Esophagus squamous epithelium (tissue), 5 donors: ENCODE measurements around the gene WDR86. TPM values are rescaled to one million over a fixed set of nuclear protein-coding genes. Genes with fewer than 3 reads are reported as not detected.

Experiments used
- DNase-seq: peaks from one replicate; lab custom pipeline; 2025; lab: John Stamatoyannopoulos, UW
- H3K27ac ChIP-seq, 4 donors: fragments of 200-600 bp; sonication (generic); one replicate each; pipeline ENCODE4 v1.5.1; 2016 to 2019; ENCODE audit warnings: mild to moderate bottlenecking in 1 of 4
- H3K27me3 ChIP-seq, 4 donors: fragments of 200-600 bp; sonication (generic); 1 replicate in 3 of 4; 2 replicates in 1 of 4; pipeline versions ENCODE4 v1.5.1 to v1.6.0; 2017 to 2021; ENCODE audit warnings: antibody characterized with exemption in 1 of 4
- H3K36me3 ChIP-seq, 3 donors: fragments of 200-600 bp; sonication (generic); one replicate each; pipeline ENCODE4 v1.5.1; 2016 to 2019
- H3K4me1 ChIP-seq, 3 donors: fragments of 200-600 bp; sonication (generic); one replicate each; pipeline ENCODE4 v1.5.1; 2017 to 2019
- H3K4me3 ChIP-seq, 4 donors: fragments of 200-600 bp; sonication (generic); 1 replicate in 3 of 4; 2 replicates in 1 of 4; pipeline ENCODE4 v1.5.1; 2016 to 2019; ENCODE audit warnings: mild to moderate bottlenecking in 2 of 4, moderate library complexity in 1 of 4
- H3K9me3 ChIP-seq, 3 donors: fragments of 200-600 bp; sonication (generic); one replicate each; pipeline ENCODE4 v1.5.1; 2016 to 2019
- CTCF ChIP-seq, 6 experiments: fragments of 450-650 bp in 4 of 6; fragments of 200-600 bp in 2 of 6; sonication (generic) in 2 of 6; IDR thresholded peaks; one replicate each; pipeline ENCODE4 v1.5.1; 2016 to 2019; ENCODE audit warnings: antibody characterized with exemption in 6 of 6, mild to moderate bottlenecking in 4 of 6, moderate library complexity in 4 of 6
- POLR2A ChIP-seq, 4 donors: fragments of 450-650 bp; IDR thresholded peaks; one replicate each; pipeline ENCODE4 v1.6.1; 2017; ENCODE audit warnings: antibody characterized with exemption in 4 of 4, mild to moderate bottlenecking in 4 of 4, moderate library complexity in 3 of 4
- WGBS, 2 donors: methylation state at CpG; one replicate each; pipeline ENCODE4 v1.1.5; 2018; 5-methylcytosine and 5-hydroxymethylcytosine counted together
- intact Hi-C: fragments of 100-400 bp; cut with DNase I; formaldehyde crosslinking; loops from one replicate; pipeline ENCODE4 v1.15.0; 2022
- total RNA-seq, 4 donors: library from RNA; depleted of rRNA; stranded (reverse); fragments of >200 nt; gene quantifications; one replicate each; pipeline ENCODE4 v1.1.0, GENCODE V29; 2016
- donor health status: DM: yes; HTN: yes; CAD: no.

WDR86 gene
- total RNA-seq, 4 donors from 2014 or later: 0.53 to 4.6 (median 1.5) TPM

- Histone ChIP-seq H3K36me3 (no peaks in the 10 kb centered on the region), H3K27me3 (peaks cover 0 to 30% (median 0%) of the 10 kb centered on the region in 4 donors), H3K27ac (no peak overlapping the region), H3K4me3 (no peak overlapping the region), H3K4me1 (peaks cover 0 to 17% (median 8%) of the 10 kb centered on the region in 3 donors), H3K9me3 (no peaks in the 10 kb centered on the region)
- TF ChIP-seq POLR2A (IDR thresholded peaks at IDR 0.05) (no peak), CTCF (IDR thresholded peaks at IDR 0.05) (no peak)
- intact Hi-C loops: no loop called here
- 80 to 85% methylated on average over 9 to 11 of the region's 14 CpGs for WGBS, 2 donors
- DNase-seq: no peak
These were observed 9.9 kb downstream of the WDR86 start for GRCh38 chr7:151399906-151400305.

GRCh38 chr7:151399305-151399601, 10.6 kb downstream of the WDR86 start:
- Histone ChIP-seq H3K27ac (no peak overlapping the region), H3K4me3 (no peak overlapping the region), H3K36me3 (no peaks in the 10 kb centered on the region), H3K9me3 (no peaks in the 10 kb centered on the region), H3K4me1 (peaks cover 0 to 11% (median 6%) of the 10 kb centered on the region in 3 donors), H3K27me3 (peaks cover 0 to 33% (median 0%) of the 10 kb centered on the region in 4 donors)
- WGBS, 2 donors: 93% methylated on average over 3 of the region's 7 CpGs; no CpG with 5 or more reads in 1 of the 2 donors
- no peak for DNase-seq
- TF ChIP-seq CTCF (IDR thresholded peaks at IDR 0.05) (no peak), POLR2A (IDR thresholded peaks at IDR 0.05) (no peak)
- intact Hi-C loops: no loop called here

- peaks cover 0 to 37% (median 0%) of the 10 kb centered on the region in 4 donors for H3K27me3 ChIP-seq
- WGBS, 2 donors: 87 to 90% methylated on average over 17 to 18 of the region's 19 CpGs
These were observed 11.2 kb downstream of the WDR86 start for GRCh38 chr7:151398446-151399304.

GRCh38 chr7:151397026-151397425, 12.8 kb downstream of the WDR86 start:
- DNase-seq: no peak
- intact Hi-C loops: no loop called here

More at GRCh38 chr7:151398446-151399304, 11.2 kb downstream of the WDR86 start:
- no peak for TF ChIP-seq CTCF (IDR thresholded peaks at IDR 0.05)
- no peak for TF ChIP-seq POLR2A (IDR thresholded peaks at IDR 0.05)
- Histone ChIP-seq H3K36me3 (no peaks in the 10 kb centered on the region), H3K4me1 (peaks cover 0 to 5% (median under 1%) of the 10 kb centered on the region in 3 donors), H3K27ac (no peak overlapping the region), H3K4me3 (no peak overlapping the region), H3K9me3 (no peaks in the 10 kb centered on the region)
- DNase-seq: no peak
- intact Hi-C loops: no loop called here

More at GRCh38 chr7:151397026-151397425, 12.8 kb downstream of the WDR86 start:
- 87 to 98% methylated on average over 11 of the region's 13 CpGs for WGBS, 2 donors
- Histone ChIP-seq H3K27ac (no peak overlapping the region), H3K4me1 (no peaks in the 10 kb centered on the region), H3K4me3 (no peak overlapping the region), H3K36me3 (no peaks in the 10 kb centered on the region), H3K27me3 (peaks cover 0 to 52% (median 0%) of the 10 kb centered on the region in 4 donors), H3K9me3 (no peaks in the 10 kb centered on the region)
- TF ChIP-seq CTCF (IDR thresholded peaks at IDR 0.05) (no peak), POLR2A (IDR thresholded peaks at IDR 0.05) (no peak)
